HCT116 (cell line): ENCODE measurements around the gene FEZF2.

Source experiments
- CTCF ChIP-seq, 3 experiments: fragments of 200-600 bp in 1 of 3; sonication (generic) in 1 of 3; IDR thresholded peaks in 2 of 3; conservative IDR thresholded peaks in 1 of 3; 2 replicates each; pipeline ENCODE4 v1.5.1; 2012 to 2017; ENCODE audit warnings: low read depth in 2 of 3, low read length in 2 of 3, antibody characterized with exemption in 1 of 3, borderline replicate concordance in 1 of 3, control low read depth in 1 of 3, mild to moderate bottlenecking in 1 of 3, mixed read lengths in 1 of 3, mixed run types in 1 of 3, moderate library complexity in 1 of 3; ENCODE audit not compliant: insufficient read depth in 1 of 3
- POLR2A ChIP-seq: IDR thresholded peaks from 2 replicates; pipeline ENCODE4 v1.7.0; 2011; ENCODE audit warnings: borderline replicate concordance; ENCODE audit not compliant: insufficient read depth, insufficient read length; ENCODE audit errors: extremely low read depth
- RAD21 ChIP-seq: IDR thresholded peaks from 2 replicates; pipeline ENCODE4 v1.6.1; 2012; ENCODE audit warnings: low read depth, mild to moderate bottlenecking
- ZFX ChIP-seq: fragments of 450-650 bp; IDR thresholded peaks from 2 replicates; pipeline ENCODE4 v1.6.1; 2017
- ZNF274 ChIP-seq: fragments of 200-500 bp; sonication (Bioruptor generic); IDR thresholded peaks from 2 replicates; pipeline ENCODE4 v1.6.1; 2014; ENCODE audit warnings: mild to moderate bottlenecking, low read depth, low read length, inconsistent platforms

- TF ChIP-seq ZNF274: no peak
- TF ChIP-seq RAD21: no peak
- no peak for TF ChIP-seq CTCF (IDR thresholded peaks at IDR 0.05 in 2 of 3, conservative IDR thresholded peaks at IDR 0.05 in 1 of 3; ENCODE audit: borderline replicate concordance in 1 of 3, insufficient read depth in 1 of 3, low read depth in 2 of 3, low read length in 2 of 3)
- TF ChIP-seq POLR2A: no peak
- no peak for TF ChIP-seq ZFX
Measured at GRCh38 chr3:62405135-62405534, 31.8 kb upstream of the FEZF2 start.
